HT-29 (cell line): ENCODE results near the gene TTC28. TPM values are rescaled to one million over a fixed set of nuclear protein-coding genes. Genes with fewer than 3 reads are reported as not detected.
"Not testable (repeated sequence)": the region's sequence is repeated elsewhere in the genome, so short reads cannot be mapped to it uniquely, and the experiment has no call there.

ENCODE experiments used
- DNase-seq: peaks from one replicate; pipeline ENCODE4 v3.0.0-alpha.2; 2015; ENCODE audit warnings: low spot score
- total RNA-seq: library from RNA; depleted of rRNA; stranded (reverse); fragments of >200 nt; shearing (Covaris generic); gene quantifications from 2 replicates; pipeline ENCODE4 v1.2.3, GENCODE V29; 2014

Gene TTC28
- total RNA-seq, 1 experiment from 2014 or later = not detected

DNA sequence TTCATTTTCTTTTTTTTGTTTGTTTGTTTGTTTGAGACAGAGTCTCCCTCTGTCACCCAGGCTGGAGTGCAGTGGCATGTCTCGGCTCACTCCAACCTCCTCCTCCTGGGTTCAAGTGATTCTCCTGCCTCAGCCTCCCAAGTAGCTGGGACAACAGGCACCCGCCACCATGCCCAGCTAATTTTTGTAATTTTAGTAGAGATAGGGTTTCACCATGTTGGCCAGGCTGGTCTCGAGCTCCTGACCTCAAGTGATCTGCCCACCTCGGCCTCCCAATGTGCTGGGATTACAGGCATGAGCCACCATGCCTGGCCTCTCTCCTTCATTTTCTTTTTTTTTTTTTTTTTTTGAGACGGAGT lies 118.9 kb downstream of the TTC28 start:
- DNase-seq = not testable (repeated sequence)

DNA sequence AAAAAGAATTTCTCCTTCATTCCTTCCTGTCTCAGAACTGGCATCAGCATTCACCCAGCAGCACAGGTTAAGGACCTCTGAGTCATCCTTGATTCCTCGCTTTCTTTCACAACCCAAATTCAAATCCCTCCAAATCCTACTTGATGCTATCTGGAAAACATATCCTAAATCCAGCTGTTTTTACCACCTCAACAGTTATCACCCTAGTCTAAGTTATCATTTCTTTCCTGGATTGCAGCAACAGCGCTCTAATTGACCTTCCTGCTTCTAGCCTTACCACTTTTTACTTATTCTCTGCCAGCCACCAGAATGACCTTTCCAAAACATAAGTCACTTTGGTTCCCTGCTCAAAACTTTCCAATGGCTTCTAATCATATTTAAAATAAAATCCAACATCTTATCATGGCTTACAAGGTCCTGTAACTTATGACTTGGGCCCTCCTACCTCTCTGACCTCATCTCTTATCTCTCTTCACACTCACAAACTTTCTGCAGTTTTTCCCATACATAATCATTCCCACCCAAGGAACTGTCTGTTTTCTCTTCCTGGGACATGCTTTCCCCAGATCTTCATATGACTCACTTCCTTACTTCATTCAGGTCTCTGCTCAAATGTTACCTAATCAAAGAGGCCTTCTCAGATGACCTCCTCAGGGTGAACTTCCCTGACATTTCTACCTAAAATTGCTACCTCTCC lies 119.4 kb downstream of the TTC28 start:
- DNase-seq = no peak

DNA sequence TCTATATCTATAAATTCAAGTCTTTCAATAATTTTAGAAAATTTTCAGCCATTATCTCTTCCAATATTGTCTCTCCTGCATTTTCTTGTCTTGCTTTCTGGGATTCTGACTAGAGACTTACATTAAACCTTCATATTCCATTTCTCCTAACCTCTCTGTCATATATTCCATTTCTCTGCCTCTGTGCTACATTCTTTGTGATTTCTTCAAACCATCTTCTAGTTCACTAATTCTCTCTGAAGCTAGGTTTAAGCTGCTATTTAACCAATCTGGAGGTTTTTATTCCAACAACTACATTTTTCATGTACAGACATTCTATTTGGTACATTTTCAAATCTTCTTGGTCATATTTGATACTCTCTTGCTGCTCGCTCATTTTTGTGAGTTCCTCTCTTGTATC lies 122.5 kb downstream of the TTC28 start:
- DNase-seq = no peak

DNA sequence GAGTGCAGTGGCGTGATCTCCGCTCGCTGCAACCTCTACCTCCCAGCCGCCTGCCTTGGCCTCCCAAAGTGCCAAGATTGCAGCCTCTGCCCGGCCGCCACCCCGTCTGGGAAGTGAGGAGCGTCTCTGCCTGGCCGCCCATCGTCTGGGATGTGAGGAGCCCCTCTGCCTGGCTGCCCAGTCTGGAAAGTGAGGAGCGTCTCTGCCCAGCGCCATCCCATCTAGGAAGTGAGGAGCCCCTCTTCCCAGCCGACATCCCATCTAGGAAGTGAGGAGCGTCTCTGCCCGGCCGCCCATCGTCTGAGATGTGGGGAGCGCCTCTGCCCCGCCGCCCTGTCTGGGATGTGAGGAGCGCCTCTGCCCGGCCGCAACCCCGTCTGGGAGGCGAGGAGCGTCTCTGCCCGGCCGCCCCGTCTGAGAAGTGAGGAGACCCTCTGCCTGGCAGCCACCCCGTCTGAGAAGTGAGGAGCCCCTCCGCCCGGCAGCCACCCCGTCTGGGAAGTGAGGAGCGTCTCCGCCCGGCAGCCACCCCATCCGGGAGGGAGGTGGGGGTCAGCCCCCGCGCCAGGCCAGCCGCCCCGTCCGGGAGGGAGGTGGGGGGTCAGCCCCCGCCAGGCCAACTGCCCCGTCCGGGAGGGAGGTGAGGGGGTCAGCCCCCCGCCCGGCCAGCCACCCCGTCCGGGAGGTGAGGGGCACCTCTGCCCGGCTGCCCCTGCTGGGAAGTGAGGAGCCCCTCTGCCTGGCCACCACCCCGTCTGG lies 126.4 kb downstream of the TTC28 start:
- DNase-seq = not testable (repeated sequence)

DNA sequence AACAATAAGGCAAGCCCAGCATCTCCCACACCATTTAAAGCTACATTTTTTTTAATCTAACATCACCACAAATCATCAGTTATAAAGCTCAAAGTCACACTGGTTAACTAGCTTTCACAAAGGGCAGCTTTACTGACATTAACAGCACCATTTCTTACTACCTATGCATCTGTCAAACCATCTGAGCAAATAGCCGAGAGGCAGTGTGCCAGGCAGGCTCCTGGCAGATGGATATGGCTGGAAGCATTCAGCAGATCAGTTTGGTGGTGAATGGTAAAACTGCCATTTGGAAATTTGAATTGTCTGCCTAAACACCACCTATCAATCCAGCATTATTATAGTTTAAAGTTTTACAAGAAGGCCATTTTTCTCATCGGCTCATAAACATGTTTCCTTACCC lies 131.2 kb downstream of the TTC28 start:
- DNase-seq = no peak

DNA sequence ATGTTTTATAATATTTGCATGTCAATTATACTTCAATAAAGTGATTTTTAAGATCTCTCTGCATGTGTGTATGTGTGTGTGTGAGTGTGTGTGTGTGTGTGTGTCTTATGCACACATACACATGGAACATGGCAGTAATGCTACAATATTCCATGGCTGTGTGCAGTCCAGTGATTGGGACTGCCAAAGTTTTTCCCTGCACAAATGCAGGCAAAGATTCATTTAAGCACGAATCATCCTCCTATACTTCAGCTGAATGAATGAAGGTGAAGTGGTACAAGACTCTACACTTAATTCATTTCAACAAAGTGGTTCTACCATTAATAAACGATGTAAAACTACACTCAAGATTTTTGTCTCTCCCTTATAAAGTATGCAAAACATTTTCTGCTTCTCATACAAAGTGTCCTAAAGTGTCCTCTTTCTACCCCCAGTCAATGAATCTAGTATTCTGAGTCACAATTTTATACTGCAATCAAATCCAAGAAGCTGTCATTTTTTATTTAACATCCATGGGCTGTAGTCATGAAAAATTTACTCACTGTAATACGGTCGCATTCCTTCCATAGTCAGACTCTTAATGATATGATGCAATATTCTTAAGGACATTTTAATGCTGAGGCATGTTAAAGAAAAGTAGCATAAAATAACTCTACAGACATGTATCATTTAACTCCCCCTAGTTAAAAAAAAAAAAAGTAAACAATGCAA lies 132.4 kb downstream of the TTC28 start:
- DNase-seq = no peak

DNA sequence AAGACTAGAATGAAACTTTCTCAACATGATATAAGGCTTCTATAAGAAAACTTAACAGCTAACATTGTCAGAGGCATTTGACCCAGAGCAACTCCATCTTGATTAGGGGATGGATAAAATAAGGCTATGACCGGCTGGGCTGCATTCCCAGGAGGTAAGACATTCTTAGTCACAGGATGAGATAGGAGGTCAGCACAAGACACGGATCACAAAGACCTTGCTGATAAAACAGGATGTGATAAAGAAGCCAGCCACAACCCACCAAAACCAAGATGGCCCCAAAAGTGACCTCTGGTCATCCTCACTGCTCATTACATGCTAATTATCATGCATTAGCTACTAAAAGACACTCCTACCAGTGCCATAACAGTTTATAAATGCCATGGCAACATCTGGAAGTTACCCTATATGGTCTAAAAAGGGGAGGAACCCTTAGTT lies 135.2 kb downstream of the TTC28 start:
- DNase-seq = no peak

DNA sequence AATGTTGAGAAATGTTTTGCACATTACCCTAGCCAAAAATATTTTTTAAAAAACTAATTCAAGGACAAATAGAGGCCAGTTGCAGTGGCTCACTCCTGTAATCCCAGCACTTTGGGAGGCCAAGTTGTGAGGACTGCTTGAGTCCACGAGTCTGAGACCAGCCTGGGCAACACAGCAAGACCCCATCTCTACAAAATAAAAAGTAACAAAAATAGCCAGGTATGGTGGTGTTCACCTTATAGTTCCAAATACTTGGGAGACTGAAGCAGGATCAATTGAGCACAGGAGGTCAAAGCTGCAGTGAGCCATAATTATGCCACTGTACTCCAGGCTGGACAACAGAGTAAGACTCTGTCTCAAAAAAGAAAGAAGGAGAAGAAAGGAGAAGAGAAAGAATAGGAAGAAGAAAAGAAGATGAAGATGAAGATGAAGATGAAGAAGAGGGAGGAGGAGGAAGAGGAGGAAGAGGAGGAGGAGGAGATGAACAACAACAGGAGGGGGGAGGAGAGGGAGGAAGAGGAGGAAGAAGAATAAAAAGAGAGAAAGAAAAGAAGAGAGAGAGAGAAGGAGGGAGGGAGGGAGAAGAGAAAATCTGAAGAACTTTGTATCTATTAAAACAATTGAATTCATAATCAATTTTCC lies 136.5 kb downstream of the TTC28 start:
- no peak for DNase-seq

DNA sequence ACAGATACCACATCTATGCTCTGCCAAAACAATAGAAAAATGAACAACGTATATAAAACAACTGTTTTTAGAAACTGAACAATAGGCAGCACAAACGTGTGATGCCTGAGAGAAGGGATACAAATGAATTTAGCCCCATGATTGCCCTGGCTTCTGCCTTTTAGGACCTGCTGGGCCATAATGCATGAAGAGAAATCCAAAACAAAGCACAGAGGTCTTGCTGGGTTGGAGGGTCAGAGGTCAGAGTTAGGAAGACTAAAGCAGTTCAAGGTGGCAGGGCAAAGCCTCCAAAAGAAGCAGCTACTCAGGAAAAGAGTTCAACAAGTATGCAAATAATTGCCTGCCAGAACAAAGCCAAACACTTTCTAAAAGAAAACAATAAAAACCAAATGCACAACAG lies 138.5 kb downstream of the TTC28 start:
- no peak for DNase-seq

DNA sequence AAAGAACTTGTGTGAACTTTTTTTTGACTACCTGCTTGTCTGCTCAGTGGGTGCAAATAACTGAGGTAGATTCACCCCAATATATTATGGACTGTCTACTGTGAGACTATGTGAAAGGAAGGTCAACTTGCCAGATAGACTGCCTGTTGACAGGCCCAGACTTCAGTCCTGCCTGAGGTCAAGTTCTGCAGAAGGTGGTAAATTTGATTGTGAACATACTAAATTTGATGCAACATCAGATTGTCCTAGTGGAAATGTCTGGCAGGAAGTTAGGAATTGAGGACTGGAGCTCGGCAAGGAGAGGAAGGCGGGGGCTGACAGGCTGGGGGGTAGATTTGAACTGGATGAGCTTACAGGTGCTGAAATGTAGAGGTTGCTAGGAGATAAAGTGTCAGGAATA lies 140.7 kb downstream of the TTC28 start:
- DNase-seq = no peak

DNA sequence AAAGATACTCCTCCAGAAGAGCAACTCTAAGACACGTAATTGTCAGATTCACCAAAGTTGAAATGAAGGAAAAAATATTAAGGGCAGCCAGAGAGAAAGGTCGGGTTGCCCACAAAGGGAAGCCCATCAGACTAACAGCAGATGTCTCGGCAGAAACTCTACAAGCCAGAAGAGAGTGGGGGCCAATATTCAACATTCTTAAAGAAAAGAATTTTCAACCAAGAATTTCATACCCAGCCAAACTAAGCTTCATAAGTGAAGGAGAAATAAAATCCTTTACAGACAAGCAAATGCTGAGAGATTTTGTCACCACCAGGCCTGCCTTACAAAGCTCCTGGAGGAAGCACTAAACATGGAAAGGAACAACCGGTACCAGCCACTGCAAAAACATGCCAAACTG lies 149.1 kb downstream of the TTC28 start:
- not testable (repeated sequence) for DNase-seq

DNA sequence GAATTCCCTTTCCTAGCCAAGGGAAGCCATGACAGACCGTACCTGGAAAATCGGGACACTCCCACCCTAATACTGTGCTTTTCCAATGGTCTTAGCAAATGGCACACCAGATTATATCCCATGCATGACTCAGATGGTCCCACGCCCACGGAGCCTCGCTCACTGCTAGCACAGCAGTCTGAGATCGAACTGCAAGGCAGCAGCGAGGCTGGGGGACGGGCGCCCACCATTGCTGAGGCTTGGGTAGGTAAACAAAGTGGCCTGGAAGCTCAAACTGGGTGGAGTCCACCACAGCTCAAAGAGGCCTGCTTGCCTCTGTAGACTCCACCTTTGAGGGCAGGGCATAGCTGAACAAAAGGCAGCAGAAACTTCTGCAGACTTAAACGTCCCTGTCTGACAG lies 150.5 kb downstream of the TTC28 start:
- not testable (repeated sequence) for DNase-seq

DNA sequence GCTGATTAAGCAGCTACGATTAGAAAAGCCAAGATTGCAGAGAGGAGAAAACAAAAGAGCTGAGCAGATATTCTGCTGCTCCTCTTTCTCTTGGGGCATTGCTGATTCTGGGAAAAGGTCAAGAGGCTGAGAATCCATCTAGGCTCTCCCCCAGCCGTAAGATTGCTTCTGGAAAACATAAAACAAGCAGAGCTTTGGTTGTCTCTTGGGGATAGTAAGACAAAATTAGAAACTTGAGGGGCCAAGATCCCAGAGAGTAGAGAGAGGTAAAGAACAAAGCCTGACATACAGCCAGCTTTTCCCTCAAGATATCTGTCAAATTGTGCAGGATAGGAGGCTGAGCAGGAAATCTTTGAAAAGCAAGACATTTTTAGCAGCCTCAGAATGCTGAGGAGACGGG lies 158.2 kb downstream of the TTC28 start:
- no peak for DNase-seq

DNA sequence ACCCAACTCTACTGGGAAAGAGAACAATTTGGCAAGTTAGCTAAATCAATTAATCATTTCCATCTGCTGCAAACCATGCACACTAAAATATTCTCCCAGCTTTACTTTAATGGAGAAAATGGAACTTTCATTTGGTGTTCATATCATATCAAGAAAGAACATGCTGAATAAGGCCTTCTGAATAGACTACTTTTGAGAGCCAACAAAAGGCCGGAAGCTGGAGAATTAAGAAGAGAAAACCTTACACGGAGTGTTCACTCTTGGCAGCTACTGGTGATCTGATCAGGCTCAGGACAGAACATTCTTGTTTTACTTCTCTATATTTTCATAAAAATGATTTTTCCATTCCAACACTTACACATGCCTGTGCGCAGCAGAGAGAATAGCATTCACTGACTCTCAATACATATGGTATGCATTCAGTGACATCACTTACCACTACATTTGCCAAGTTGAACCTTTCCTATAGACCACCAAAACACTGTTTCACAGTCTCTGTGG lies 165.3 kb downstream of the TTC28 start:
- no peak for DNase-seq

DNA sequence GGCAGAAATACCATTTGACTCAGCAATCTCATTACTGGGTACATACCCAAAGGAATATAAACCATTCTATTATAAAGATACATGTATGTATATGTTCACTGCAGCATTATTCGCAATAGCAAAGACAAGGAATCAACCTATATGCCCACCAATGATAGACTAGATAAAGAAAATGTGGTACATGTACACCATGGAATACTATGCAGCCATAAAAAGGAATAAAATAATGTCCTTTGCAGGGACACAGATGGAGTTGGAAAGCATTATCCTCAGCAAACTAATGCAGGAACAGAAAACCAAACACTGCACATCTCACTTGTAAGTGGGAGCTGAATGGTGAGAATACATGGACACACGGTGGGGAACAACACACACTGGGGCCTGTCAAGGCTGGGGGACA lies 167.3 kb downstream of the TTC28 start:
- DNase-seq = not testable (repeated sequence)

DNA sequence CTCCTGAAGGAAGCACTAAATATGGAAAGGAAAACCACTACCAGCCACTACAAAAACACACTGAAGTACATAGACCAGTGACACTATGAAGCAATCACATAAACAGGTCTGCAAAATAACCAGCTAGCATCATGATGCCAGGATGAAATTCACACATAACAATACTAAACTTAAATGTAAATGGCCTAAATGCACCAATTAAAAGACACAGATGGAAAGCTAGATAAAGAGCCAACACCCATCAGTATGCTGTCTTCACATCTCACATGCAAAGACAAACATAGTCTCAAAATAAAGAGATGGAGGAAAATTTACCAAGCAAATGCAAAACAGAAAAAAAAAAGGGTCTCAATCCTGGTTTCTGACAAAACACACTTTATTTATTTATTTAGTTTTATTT lies 171.7 kb downstream of the TTC28 start:
- DNase-seq = no peak

DNA sequence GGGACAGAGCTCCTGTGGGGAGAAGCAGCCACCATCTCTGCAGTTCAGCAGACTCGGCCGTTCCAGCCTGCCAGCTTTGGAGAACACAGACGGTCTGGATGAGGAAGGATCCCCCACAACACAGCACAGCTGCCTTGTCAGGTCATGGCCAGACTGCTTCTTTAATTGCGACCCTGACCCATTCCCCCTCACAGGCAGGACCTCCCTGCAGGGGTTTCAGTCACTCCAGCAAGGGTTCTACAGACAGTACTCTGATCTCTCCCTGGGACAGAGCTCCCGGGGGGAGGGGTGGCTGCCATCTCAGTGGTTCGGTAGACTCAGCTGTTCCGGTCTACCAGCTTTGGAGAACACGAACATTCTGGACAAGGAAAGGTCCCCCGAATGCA lies 173.5 kb downstream of the TTC28 start:
- no peak for DNase-seq

DNA sequence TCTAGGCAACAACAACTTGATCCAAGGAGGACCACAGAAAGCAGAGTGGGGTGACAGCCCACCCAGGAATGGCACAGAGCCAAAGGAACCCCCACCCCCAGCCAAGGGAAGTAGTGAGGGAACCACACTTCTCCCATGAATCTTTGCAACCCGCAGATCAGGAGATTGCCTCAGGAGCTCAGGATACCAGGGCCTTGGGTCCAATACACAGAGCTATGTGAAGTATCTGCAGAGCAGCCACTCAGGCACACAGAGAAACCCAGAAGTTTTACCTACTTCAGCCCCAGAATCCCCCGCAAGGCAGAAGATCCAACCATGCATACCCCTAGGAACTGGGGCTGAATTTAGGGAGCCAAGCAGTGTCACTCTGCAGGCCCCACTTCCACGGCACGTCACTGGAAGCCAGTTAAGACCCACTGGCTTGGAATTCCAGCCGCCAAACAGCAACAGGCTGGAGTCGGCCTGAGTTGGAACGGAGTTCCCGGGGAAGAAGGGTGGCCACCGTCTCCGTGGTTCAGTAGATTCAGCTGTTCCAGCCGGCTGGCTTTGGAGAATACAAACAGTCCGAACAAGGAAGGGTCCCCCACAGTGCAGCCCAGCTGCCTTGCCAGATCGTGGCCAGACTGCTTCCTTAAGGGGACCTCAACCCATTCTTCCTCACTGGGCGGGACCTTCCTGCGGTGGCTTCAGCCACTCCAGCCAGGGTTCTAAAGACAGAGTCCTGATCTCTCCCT lies 174.1 kb downstream of the TTC28 start:
- DNase-seq = no peak

DNA sequence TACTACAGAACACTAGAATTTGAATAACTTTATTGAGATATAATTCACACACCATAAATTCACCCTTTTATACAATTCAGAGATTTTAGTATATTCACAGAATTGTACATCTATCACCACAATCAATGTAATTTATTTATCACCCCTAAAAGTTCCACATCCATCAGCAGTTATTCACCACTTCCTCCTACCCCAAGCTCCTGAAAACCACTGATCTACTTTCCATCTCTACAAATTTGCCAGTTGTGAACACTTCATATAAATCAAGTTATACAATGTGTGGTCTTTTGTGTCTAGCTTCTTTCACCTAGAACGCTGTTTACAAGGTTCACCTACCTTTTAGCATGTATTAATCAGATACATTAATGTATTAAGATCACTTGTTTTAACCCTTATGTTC lies 179.6 kb downstream of the TTC28 start:
- no peak for DNase-seq

DNA sequence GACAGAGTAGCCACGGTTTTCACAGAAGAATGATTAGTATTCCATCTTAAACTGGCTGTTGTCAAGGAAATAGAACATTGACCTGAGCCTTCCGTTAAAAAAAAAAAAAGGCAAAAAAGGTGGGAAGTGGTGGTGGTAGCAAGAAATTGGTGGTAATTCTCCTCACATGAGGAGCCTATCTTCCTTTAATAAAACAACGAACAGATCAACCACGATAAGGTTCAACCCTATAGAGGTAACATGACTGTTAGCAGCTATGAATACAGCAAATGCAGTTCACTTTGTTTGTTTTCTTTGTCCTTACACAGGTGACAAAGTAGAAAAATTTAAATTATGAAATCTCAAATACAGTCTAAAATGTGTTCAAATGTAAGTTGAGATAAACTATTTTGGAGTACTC lies 181.6 kb downstream of the TTC28 start:
- DNase-seq = no peak

DNA sequence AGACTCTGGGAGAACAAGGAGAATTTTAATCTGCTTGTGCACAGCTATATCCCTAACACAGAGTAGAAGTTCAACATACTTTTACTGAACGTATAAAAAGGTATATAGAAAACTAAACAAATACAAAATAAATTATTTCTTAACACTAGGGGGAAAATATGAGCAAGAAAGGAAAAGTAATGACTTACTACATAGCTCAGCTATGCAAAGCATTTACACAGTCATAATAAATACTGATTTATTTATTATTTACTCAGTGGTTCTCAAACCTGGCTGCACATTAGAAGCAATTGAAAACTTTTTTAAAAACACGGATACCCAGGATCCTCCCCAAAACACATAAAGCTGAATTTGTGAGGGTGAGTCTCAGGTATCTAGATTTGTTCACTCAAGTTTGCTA lies 182.5 kb downstream of the TTC28 start:
- DNase-seq = no peak
